Astrocyte (in vitro differentiated cells and primary cell): ENCODE measurements around the gene CDC25C.

Experiments
- CTCF ChIP-seq: IDR thresholded peaks from 2 replicates; pipeline ENCODE4 v1.5.1; 2011; ENCODE audit warnings: low read depth, mild to moderate bottlenecking, inconsistent platforms, low read length, moderate library complexity; ENCODE audit not compliant: insufficient read depth
- EZH2 ChIP-seq: IDR thresholded peaks from 2 replicates; pipeline ENCODE4 v1.6.1; 2012; ENCODE audit warnings: mild to moderate bottlenecking, low read length, inconsistent platforms; ENCODE audit not compliant: insufficient read depth

DNA sequence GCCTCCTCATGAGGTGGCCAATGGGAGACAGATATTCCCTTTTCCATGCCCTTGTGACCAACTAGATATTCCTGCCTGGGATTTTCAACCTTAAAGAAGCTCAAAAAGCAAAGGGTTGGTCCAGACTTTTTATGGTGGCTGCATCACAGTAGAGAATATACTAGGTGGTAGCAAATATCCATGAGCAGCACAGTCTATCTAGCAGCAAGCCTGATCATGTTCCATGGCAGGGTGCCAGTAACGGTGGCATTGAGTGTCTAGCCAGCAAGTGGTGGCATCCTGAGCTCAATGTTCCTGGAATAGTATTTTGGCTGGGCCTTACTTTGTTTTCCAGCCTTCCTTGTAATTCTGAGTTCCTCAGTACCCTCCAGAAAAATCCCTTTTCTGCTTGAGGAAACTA, 25.8 kb downstream of the CDC25C start:
- TF ChIP-seq EZH2 (no peak), CTCF (no peak)
